ENCODE data around the gene NANOS3.

NANOS3 gene

GRCh38 chr19:13923194-13923987 is 46.5 kb downstream of the NANOS3 start:
- DNase-seq, result no peak

GRCh38 chr19:13926010-13926409 is 49.1 kb downstream of the NANOS3 start:
- DNase-seq, result no peak

DNA sequence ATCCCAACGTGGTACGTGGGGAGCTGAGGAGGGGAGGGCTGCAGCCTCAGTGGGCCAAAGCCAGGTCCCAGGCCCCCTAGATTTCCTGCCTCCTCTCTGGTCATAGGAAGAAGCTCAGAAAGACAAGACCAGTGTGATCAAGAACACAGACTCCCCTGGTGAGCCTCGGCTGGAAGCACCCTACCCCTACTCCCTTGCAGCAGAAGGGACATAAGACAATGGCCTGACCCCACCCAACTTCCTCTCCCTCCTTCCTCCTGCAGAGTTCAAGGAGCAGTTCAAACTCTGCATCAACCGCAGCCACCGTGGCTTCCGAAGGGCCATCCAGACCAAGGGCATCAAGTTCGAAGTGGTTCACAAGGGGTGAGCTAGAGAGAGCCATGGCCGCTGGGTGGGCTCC is 49.8 kb downstream of the NANOS3 start:
- no peak for DNase-seq

- no peak for DNase-seq
Observed at GRCh38 chr19:13929340-13929739, 52.4 kb downstream of the NANOS3 start.

DNA sequence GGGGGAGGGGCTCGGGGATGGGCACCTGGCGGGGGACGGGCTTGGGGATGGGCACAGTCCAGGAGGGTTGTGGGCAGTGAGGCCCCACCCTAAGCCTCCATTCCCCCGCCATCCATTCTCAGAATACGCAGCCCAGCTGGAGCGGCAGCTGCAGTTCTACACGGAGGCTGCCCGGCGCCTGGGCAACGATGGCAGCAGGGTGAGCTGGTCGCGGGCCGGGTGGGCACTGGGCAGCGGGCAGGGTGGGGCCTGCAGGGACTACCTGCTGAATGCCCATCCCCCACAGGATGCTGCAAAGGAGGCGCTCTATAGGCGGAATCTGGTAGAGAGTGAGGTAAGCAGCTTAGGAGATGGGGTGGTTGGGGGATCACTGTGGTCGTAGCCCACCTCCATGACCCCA is 53.0 kb downstream of the NANOS3 start:
- no peak for DNase-seq

Data from amniotic stem cell (primary cell).